Liver (tissue), 3 donors: ENCODE data around the gene IQSEC1.

ENCODE experiments used
- FOXA2 ChIP-seq: IDR thresholded peaks from 2 replicates; pipeline ENCODE4 v1.6.1; 2016; ENCODE audit warnings: antibody characterized with exemption
- HNF4A ChIP-seq, 2 donors: conservative IDR thresholded peaks; 2 replicates each; pipeline ENCODE4 v1.6.1; 2016; ENCODE audit warnings: antibody characterized with exemption in 2 of 2, mild to moderate bottlenecking in 2 of 2
- JUND ChIP-seq, 2 donors: IDR thresholded peaks; 2 replicates each; pipeline ENCODE4 v1.6.1; 2016; ENCODE audit warnings: antibody characterized with exemption in 2 of 2
- SP1 ChIP-seq: IDR thresholded peaks from 2 replicates; pipeline ENCODE4 v1.6.1; 2018; ENCODE audit warnings: antibody characterized with exemption, mild to moderate bottlenecking
- TAF1 ChIP-seq: conservative IDR thresholded peaks from 2 replicates; pipeline ENCODE4 v1.6.1; 2016; ENCODE audit warnings: antibody characterized with exemption, mild to moderate bottlenecking
- TF ChIP-seq, protein P1 (sequence below): fragments of 150-350 bp; IDR thresholded peaks from 2 replicates; pipeline ENCODE4 v1.5.1; 2017; ENCODE audit warnings: improper control_type of control experiment, low read depth, low read length; ENCODE audit not compliant: missing input control
- TF ChIP-seq, protein P2 (sequence below): IDR thresholded peaks from 2 replicates; pipeline ENCODE4 v1.6.1; 2016; ENCODE audit warnings: antibody characterized with exemption
- TF ChIP-seq, protein P3 (sequence below): IDR thresholded peaks from 2 replicates; pipeline ENCODE4 v1.6.1; 2016; ENCODE audit warnings: antibody characterized with exemption
- TF ChIP-seq, protein P4 (sequence below): IDR thresholded peaks from 2 replicates; pipeline ENCODE4 v1.6.1; 2016; ENCODE audit warnings: antibody characterized with exemption
- donor health status: healthy.
- donor health status: healthy.

DNA sequence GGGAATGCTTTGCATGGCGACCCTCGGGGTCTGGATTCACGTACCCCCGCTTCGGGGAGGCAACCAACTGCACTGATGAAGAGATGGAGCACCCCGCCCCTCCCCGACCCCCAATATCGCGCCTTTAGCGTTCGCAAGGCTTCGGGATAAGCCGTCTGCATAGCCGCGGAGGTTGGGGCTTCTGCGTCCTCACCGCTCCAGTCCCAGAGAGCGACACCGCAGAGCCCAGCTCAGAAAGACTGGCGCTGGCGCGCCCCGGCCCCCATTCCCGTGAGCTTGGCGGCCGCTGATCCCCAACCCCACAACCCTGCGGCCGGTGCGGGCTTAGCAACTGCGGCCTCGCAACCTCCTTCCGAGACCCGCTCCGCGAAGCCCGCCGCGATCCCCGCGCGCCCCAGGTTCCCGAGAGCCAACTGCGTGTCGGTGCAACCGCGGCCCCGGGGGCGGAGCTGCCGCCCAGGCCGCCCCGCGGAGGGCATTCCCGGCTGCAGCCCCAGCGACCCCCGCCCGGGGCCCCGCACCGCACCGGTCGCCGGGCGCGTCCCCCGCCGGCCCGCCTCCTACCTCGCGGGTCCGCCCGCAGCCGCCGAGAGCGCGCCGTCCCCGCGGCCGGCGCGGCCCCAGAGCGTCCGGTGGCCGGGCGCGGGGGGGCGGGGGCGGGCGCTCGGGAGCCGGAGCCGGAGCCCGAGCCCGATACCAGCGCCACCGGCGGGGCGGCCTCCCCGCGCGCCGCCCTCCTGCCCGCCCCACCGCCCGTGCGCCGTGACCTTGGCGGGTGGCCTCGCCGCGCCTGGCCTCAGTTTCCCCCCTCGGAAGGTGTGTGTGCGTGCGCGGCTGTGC, 79.5 kb downstream of the IQSEC1 start:
- TF ChIP-seq, protein P1, sequence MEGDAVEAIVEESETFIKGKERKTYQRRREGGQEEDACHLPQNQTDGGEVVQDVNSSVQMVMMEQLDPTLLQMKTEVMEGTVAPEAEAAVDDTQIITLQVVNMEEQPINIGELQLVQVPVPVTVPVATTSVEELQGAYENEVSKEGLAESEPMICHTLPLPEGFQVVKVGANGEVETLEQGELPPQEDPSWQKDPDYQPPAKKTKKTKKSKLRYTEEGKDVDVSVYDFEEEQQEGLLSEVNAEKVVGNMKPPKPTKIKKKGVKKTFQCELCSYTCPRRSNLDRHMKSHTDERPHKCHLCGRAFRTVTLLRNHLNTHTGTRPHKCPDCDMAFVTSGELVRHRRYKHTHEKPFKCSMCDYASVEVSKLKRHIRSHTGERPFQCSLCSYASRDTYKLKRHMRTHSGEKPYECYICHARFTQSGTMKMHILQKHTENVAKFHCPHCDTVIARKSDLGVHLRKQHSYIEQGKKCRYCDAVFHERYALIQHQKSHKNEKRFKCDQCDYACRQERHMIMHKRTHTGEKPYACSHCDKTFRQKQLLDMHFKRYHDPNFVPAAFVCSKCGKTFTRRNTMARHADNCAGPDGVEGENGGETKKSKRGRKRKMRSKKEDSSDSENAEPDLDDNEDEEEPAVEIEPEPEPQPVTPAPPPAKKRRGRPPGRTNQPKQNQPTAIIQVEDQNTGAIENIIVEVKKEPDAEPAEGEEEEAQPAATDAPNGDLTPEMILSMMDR = no peak
- TF ChIP-seq, protein P2, sequence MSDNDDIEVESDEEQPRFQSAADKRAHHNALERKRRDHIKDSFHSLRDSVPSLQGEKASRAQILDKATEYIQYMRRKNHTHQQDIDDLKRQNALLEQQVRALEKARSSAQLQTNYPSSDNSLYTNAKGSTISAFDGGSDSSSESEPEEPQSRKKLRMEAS = no peak
- TF ChIP-seq TAF1 (no peak), HNF4A (conservative IDR thresholded peaks at IDR 0.05) (no peak), JUND (IDR thresholded peaks at IDR 0.05) (no peak), SP1 (no peak), FOXA2 (no peak)
- TF ChIP-seq, protein P3, sequence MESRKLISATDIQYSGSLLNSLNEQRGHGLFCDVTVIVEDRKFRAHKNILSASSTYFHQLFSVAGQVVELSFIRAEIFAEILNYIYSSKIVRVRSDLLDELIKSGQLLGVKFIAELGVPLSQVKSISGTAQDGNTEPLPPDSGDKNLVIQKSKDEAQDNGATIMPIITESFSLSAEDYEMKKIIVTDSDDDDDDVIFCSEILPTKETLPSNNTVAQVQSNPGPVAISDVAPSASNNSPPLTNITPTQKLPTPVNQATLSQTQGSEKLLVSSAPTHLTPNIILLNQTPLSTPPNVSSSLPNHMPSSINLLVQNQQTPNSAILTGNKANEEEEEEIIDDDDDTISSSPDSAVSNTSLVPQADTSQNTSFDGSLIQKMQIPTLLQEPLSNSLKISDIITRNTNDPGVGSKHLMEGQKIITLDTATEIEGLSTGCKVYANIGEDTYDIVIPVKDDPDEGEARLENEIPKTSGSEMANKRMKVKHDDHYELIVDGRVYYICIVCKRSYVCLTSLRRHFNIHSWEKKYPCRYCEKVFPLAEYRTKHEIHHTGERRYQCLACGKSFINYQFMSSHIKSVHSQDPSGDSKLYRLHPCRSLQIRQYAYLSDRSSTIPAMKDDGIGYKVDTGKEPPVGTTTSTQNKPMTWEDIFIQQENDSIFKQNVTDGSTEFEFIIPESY = no peak
- TF ChIP-seq, protein P4, sequence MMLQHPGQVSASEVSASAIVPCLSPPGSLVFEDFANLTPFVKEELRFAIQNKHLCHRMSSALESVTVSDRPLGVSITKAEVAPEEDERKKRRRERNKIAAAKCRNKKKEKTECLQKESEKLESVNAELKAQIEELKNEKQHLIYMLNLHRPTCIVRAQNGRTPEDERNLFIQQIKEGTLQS = no peak
